Peyer's patch (tissue), 4 donors: ENCODE measurements around the gene FMN1. TPM values are rescaled to one million over a fixed set of nuclear protein-coding genes. Genes with fewer than 3 reads are reported as not detected.

Experiments
- DNase-seq, 3 donors: peaks; one replicate each; pipeline ENCODE4 v3.0.0-alpha.2; 2017 to 2019
- H3K27ac ChIP-seq, 4 donors: fragments of 200-600 bp; sonication (generic); one replicate each; pipeline ENCODE4 v1.5.1; 2016 to 2019
- H3K27me3 ChIP-seq, 2 donors: fragments of 200-600 bp; sonication (generic); one replicate each; pipeline ENCODE4 v1.5.1; 2019
- H3K36me3 ChIP-seq, 3 donors: fragments of 200-600 bp; sonication (generic); one replicate each; pipeline ENCODE4 v1.5.1; 2016 to 2019
- H3K4me1 ChIP-seq, 4 donors: fragments of 200-600 bp; sonication (generic); one replicate each; pipeline ENCODE4 v1.5.1; 2016 to 2019
- H3K4me3 ChIP-seq, 4 donors: fragments of 200-600 bp; sonication (generic); 1 replicate in 3 of 4; 2 replicates in 1 of 4; pipeline ENCODE4 v1.5.1; 2016 to 2019; ENCODE audit warnings: mild to moderate bottlenecking in 1 of 4
- H3K9me3 ChIP-seq, 4 donors: fragments of 200-600 bp; sonication (generic); one replicate each; pipeline ENCODE4 v1.5.1; 2016 to 2019; ENCODE audit warnings: mild to moderate bottlenecking in 1 of 4
- POLR2A ChIP-seq, 2 donors: fragments of 450-650 bp; IDR thresholded peaks; one replicate each; pipeline ENCODE4 v1.5.1; 2017; ENCODE audit warnings: antibody characterized with exemption in 2 of 2, mild to moderate bottlenecking in 2 of 2, moderate library complexity in 2 of 2
- total RNA-seq, 4 donors: library from RNA; depleted of rRNA; stranded (reverse); fragments of >200 nt; gene quantifications; one replicate each; pipeline ENCODE4 v1.1.0, GENCODE V29; 2016
- TF ChIP-seq, protein P1 (sequence below), 6 experiments: fragments of 450-650 bp in 4 of 6; fragments of 200-600 bp in 2 of 6; sonication (generic) in 1 of 6; IDR thresholded peaks; one replicate each; pipeline ENCODE4 v1.5.1; 2017 to 2019; ENCODE audit warnings: antibody characterized with exemption in 6 of 6, mild to moderate bottlenecking in 3 of 6, moderate library complexity in 1 of 6

The FMN1 gene
- total RNA-seq, 4 donors from 2014 or later = 15.4 to 57.8 (median 29.1) TPM

DNA sequence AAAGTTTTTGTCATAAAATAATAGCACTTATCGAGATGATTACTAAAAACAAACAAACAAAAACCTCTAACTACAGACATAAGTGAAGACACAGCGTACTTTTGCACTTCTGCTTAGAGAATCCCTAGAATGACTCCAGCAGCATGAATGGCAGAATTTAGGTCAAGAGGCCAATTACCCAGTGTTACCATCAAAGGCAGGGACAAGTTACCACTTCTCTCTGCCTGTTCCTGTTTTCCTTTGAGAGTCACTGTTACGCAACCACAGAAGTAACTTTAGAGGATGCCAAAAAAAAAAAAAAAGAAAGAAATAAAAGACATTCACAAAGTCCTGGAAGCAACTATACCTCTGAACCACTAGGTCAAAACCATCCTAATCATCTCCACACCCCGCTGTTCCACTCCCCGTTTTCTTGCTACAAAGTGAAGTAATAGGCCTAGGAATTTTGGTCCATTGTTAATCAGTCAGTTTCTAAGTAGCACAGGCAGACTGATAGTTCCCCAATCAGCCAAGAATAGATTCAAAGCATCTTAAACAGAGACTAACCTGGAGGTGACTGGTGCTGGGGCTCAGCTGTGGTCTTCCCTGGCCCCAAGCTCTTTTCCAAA is 41.9 kb downstream of the FMN1 start:
- DNase-seq = no peak
- Histone ChIP-seq H3K4me3 (peak overlapping the region in 1 of 4 donors; percentile 28), H3K27ac (peak overlapping the region in 2 of 4 donors; percentile 10 to 58), H3K27me3 (no peaks in the 10 kb centered on the region), H3K9me3 (no peaks in the 10 kb centered on the region), H3K36me3 (no peaks in the 10 kb centered on the region), H3K4me1 (peaks cover 0 to 11% (median 0%) of the 10 kb centered on the region in 4 donors)
- no peak for TF ChIP-seq POLR2A (IDR thresholded peaks at IDR 0.05)
- TF ChIP-seq, protein P1, sequence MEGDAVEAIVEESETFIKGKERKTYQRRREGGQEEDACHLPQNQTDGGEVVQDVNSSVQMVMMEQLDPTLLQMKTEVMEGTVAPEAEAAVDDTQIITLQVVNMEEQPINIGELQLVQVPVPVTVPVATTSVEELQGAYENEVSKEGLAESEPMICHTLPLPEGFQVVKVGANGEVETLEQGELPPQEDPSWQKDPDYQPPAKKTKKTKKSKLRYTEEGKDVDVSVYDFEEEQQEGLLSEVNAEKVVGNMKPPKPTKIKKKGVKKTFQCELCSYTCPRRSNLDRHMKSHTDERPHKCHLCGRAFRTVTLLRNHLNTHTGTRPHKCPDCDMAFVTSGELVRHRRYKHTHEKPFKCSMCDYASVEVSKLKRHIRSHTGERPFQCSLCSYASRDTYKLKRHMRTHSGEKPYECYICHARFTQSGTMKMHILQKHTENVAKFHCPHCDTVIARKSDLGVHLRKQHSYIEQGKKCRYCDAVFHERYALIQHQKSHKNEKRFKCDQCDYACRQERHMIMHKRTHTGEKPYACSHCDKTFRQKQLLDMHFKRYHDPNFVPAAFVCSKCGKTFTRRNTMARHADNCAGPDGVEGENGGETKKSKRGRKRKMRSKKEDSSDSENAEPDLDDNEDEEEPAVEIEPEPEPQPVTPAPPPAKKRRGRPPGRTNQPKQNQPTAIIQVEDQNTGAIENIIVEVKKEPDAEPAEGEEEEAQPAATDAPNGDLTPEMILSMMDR (IDR thresholded peaks at IDR 0.05) = no peak

GRCh38 chr15:33150971-33151370 is 43.5 kb downstream of the FMN1 start:
- Histone ChIP-seq H3K9me3 (no peaks in the 10 kb centered on the region), H3K36me3 (no peaks in the 10 kb centered on the region), H3K27ac (no peak overlapping the region), H3K4me1 (peaks cover 0 to 11% (median 0%) of the 10 kb centered on the region in 4 donors), H3K4me3 (no peak overlapping the region), H3K27me3 (no peaks in the 10 kb centered on the region)
- no peak for TF ChIP-seq POLR2A (IDR thresholded peaks at IDR 0.05)
- TF ChIP-seq, protein P1 (IDR thresholded peaks at IDR 0.05) = no peak
- DNase-seq = no peak

GRCh38 chr15:33150431-33150941 is 44.0 kb downstream of the FMN1 start:
- Histone ChIP-seq H3K4me3 (no peak overlapping the region), H3K9me3 (no peaks in the 10 kb centered on the region), H3K27me3 (no peaks in the 10 kb centered on the region), H3K4me1 (peaks cover 0 to 11% (median 0%) of the 10 kb centered on the region in 4 donors), H3K27ac (no peak overlapping the region), H3K36me3 (no peaks in the 10 kb centered on the region)
- no peak for DNase-seq
- TF ChIP-seq, protein P1 (IDR thresholded peaks at IDR 0.05) = no peak
- no peak for TF ChIP-seq POLR2A (IDR thresholded peaks at IDR 0.05)

GRCh38 chr15:33149919-33150318 is 44.6 kb downstream of the FMN1 start:
- no peak for TF ChIP-seq POLR2A (IDR thresholded peaks at IDR 0.05)
- TF ChIP-seq, protein P1 (IDR thresholded peaks at IDR 0.05) = no peak
- Histone ChIP-seq H3K9me3 (no peaks in the 10 kb centered on the region), H3K4me3 (no peak overlapping the region), H3K27me3 (no peaks in the 10 kb centered on the region), H3K4me1 (peaks cover 0 to 11% (median 0%) of the 10 kb centered on the region in 4 donors), H3K27ac (no peak overlapping the region), H3K36me3 (no peaks in the 10 kb centered on the region)
- no peak for DNase-seq

GRCh38 chr15:33148129-33148751 is 46.3 kb downstream of the FMN1 start:
- peaks cover 0 to 11% (median 0%) of the 10 kb centered on the region in 4 donors for H3K4me1 ChIP-seq
- H3K27ac ChIP-seq = no peak overlapping the region
- no peaks in the 10 kb centered on the region for H3K27me3 ChIP-seq
- no peak for DNase-seq
- no peaks in the 10 kb centered on the region for H3K9me3 ChIP-seq
- no peak overlapping the region for H3K4me3 ChIP-seq
- TF ChIP-seq, protein P1 (IDR thresholded peaks at IDR 0.05) = no peak
- no peak for TF ChIP-seq POLR2A (IDR thresholded peaks at IDR 0.05)
- no peaks in the 10 kb centered on the region for H3K36me3 ChIP-seq
